Measurements from ENCODE around the gene GDPD1.

GDPD1 gene

GRCh38 chr17:59300941-59301340 is 80.6 kb downstream of the GDPD1 start:
- no peaks in the 10 kb centered on the region for H3K9me2 ChIP-seq (replicated peaks; ENCODE audit: insufficient read depth, low read length)
- H3K4me2 ChIP-seq (ENCODE audit: low read depth, low read length), result no peak overlapping the region
- H3K4me3 ChIP-seq (ENCODE audit: low read length), result no peak overlapping the region
- H4K20me1 ChIP-seq (ENCODE audit: insufficient read depth, low read length), result no peaks in the 10 kb centered on the region
- H2AFZ ChIP-seq (ENCODE audit: low read length), result no peak overlapping the region
- no peak for DNase-seq
- no peaks in the 10 kb centered on the region for H3F3A ChIP-seq (ENCODE audit: insufficient read depth, low read length)
- H3K9ac ChIP-seq (ENCODE audit: low read length), result no peak overlapping the region
- H3K4me1 ChIP-seq (ENCODE audit: low read length), result no peaks in the 10 kb centered on the region
- no peaks in the 10 kb centered on the region for H3K9me3 ChIP-seq (replicated peaks; ENCODE audit: insufficient read depth, low read length)
- H3K36me3 ChIP-seq (replicated peaks; ENCODE audit: insufficient read depth, low read length), result no peaks in the 10 kb centered on the region
- H3K79me2 ChIP-seq (ENCODE audit: low read length), result no peaks in the 10 kb centered on the region
- TF ChIP-seq EZH2 (optimal IDR thresholded peaks at IDR 0.05; ENCODE audit: low read depth, low read length) (no peak), EZH2phosphoT487 (IDR thresholded peaks at IDR 0.05; ENCODE audit: low read length) (no peak), CTCF (IDR thresholded peaks at IDR 0.05; ENCODE audit: low read length) (no peak)
- H3K27me3 ChIP-seq (replicated peaks; ENCODE audit: insufficient read depth, low read length), result no peaks in the 10 kb centered on the region
- no peak overlapping the region for H3K27ac ChIP-seq (ENCODE audit: low read length)

GRCh38 chr17:59304811-59305210 is 84.5 kb downstream of the GDPD1 start:
- H3K4me1 ChIP-seq (ENCODE audit: low read length), result no peaks in the 10 kb centered on the region
- H2AFZ ChIP-seq (ENCODE audit: low read length), result no peak overlapping the region
- H3K9me3 ChIP-seq (replicated peaks; ENCODE audit: insufficient read depth, low read length), result no peaks in the 10 kb centered on the region
- no peaks in the 10 kb centered on the region for H3K9me2 ChIP-seq (replicated peaks; ENCODE audit: insufficient read depth, low read length)
- no peak overlapping the region for H3K4me3 ChIP-seq (ENCODE audit: low read length)
- TF ChIP-seq EZH2phosphoT487 (IDR thresholded peaks at IDR 0.05; ENCODE audit: low read length) (no peak), CTCF (IDR thresholded peaks at IDR 0.05; ENCODE audit: low read length) (no peak), EZH2 (optimal IDR thresholded peaks at IDR 0.05; ENCODE audit: low read depth, low read length) (no peak)
- DNase-seq, result no peak
- H3K27ac ChIP-seq (ENCODE audit: low read length), result no peak overlapping the region
- no peaks in the 10 kb centered on the region for H3K79me2 ChIP-seq (ENCODE audit: low read length)
- no peaks in the 10 kb centered on the region for H4K20me1 ChIP-seq (ENCODE audit: insufficient read depth, low read length)
- no peak overlapping the region for H3K9ac ChIP-seq (ENCODE audit: low read length)
- H3K36me3 ChIP-seq (replicated peaks; ENCODE audit: insufficient read depth, low read length), result no peaks in the 10 kb centered on the region
- no peak overlapping the region for H3K4me2 ChIP-seq (ENCODE audit: low read depth, low read length)
- H3F3A ChIP-seq (ENCODE audit: insufficient read depth, low read length), result no peaks in the 10 kb centered on the region
- no peaks in the 10 kb centered on the region for H3K27me3 ChIP-seq (replicated peaks; ENCODE audit: insufficient read depth, low read length)

GRCh38 chr17:59310263-59310920 is 90.1 kb downstream of the GDPD1 start:
- Histone ChIP-seq H3K79me2 (ENCODE audit: low read length) (no peaks in the 10 kb centered on the region), H3K9ac (ENCODE audit: low read length) (no peak overlapping the region), H3K9me3 (replicated peaks; ENCODE audit: insufficient read depth, low read length) (no peaks in the 10 kb centered on the region), H2AFZ (ENCODE audit: low read length) (peak overlapping the region; percentile 11; the same call in 1 of the 2 replicates), H3K4me2 (ENCODE audit: low read depth, low read length) (no peak overlapping the region), H3K4me3 (ENCODE audit: low read length) (no peak overlapping the region), H3F3A (ENCODE audit: insufficient read depth, low read length) (no peaks in the 10 kb centered on the region), H3K27ac (ENCODE audit: low read length) (no peak overlapping the region), H3K27me3 (replicated peaks; ENCODE audit: insufficient read depth, low read length) (no peaks in the 10 kb centered on the region), H4K20me1 (ENCODE audit: insufficient read depth, low read length) (no peaks in the 10 kb centered on the region), H3K36me3 (replicated peaks; ENCODE audit: insufficient read depth, low read length) (no peaks in the 10 kb centered on the region), H3K4me1 (ENCODE audit: low read length) (0 out of 2 replicates have a peak, but pooled peaks cover 4% of the 10 kb centered on the region), H3K9me2 (replicated peaks; ENCODE audit: insufficient read depth, low read length) (no peaks in the 10 kb centered on the region)
- TF ChIP-seq EZH2 (optimal IDR thresholded peaks at IDR 0.05; ENCODE audit: low read depth, low read length) (no peak), EZH2phosphoT487 (IDR thresholded peaks at IDR 0.05; ENCODE audit: low read length) (no peak), CTCF (IDR thresholded peaks at IDR 0.05; ENCODE audit: low read length) (no peak)
- no peak for DNase-seq

Data from MM.1S (cell line).